ENCODE results near the gene C2orf80.
"Not testable (repeated sequence)": the region's sequence is repeated elsewhere in the genome, so short reads cannot be mapped to it uniquely, and the experiment has no call there.

C2orf80 gene

GRCh38 chr2:208125251-208125650 is 64.6 kb downstream of the C2orf80 start:
- DNase-seq (ENCODE audit: low read depth): no peak
- H3K4me3 ChIP-seq (ENCODE audit: low read length): no peak overlapping the region
- no peak for TF ChIP-seq CTCF (conservative IDR thresholded peaks at IDR 0.05; ENCODE audit: low read length)

GRCh38 chr2:208124013-208124715 is 65.7 kb downstream of the C2orf80 start, which contains the start of gene CRYGD:
TSS of gene CRYGD (minus strand) at chr2:208124524. CDS start at chr2:208124473, 51 bp downstream.
- H3K4me3 ChIP-seq (ENCODE audit: low read length); DNase-seq (ENCODE audit: low read depth): not testable (repeated sequence)

- no peak for DNase-seq (ENCODE audit: low read depth)
- TF ChIP-seq CTCF (conservative IDR thresholded peaks at IDR 0.05; ENCODE audit: low read length): no peak
- H3K4me3 ChIP-seq (ENCODE audit: low read length): no peak overlapping the region
These were observed 67.6 kb downstream of the C2orf80 start for GRCh38 chr2:208122248-208122647.

- no peak for TF ChIP-seq CTCF (conservative IDR thresholded peaks at IDR 0.05; ENCODE audit: low read length)
- no peak overlapping the region for H3K4me3 ChIP-seq (ENCODE audit: low read length)
- DNase-seq (ENCODE audit: low read depth): no peak
These were observed 70.9 kb downstream of the C2orf80 start for GRCh38 chr2:208118918-208119317.

GRCh38 chr2:208117390-208117789 is 72.4 kb downstream of the C2orf80 start:
- not testable (repeated sequence) for DNase-seq (ENCODE audit: low read depth); H3K4me3 ChIP-seq (ENCODE audit: low read length)
